ENCODE results near the gene WDR93.
"Not testable (repeated sequence)": the region's sequence is repeated elsewhere in the genome, so short reads cannot be mapped to it uniquely, and the experiment has no call there.

Gene WDR93

GRCh38 chr15:89767411-89767915, 76.9 kb downstream of the WDR93 start:
- DNase-seq (ENCODE audit: low read depth in 4 of 4, low spot score in 1 of 4) = no peak

GRCh38 chr15:89768071-89768500, 77.5 kb downstream of the WDR93 start:
- DNase-seq (ENCODE audit: low read depth in 4 of 4, low spot score in 1 of 4) = no peak

- no peak for DNase-seq (ENCODE audit: low read depth in 4 of 4, low spot score in 1 of 4)
Observed at GRCh38 chr15:89769366-89769765, 78.8 kb downstream of the WDR93 start.

GRCh38 chr15:89770041-89770440, 79.4 kb downstream of the WDR93 start:
- no peak for DNase-seq (ENCODE audit: low read depth in 4 of 4, low spot score in 1 of 4)

GRCh38 chr15:89772932-89773583, 82.4 kb downstream of the WDR93 start:
- no peak for DNase-seq (ENCODE audit: low read depth in 4 of 4, low spot score in 1 of 4)

GRCh38 chr15:89774492-89774891, 83.9 kb downstream of the WDR93 start:
- no peak for DNase-seq (ENCODE audit: low read depth in 4 of 4, low spot score in 1 of 4)

GRCh38 chr15:89775815-89776214, 85.2 kb downstream of the WDR93 start:
- DNase-seq (ENCODE audit: low read depth in 4 of 4, low spot score in 1 of 4) = no peak

GRCh38 chr15:89776274-89777072, 85.9 kb downstream of the WDR93 start, which contains the start of gene MESP2:
TSS of gene MESP2 (plus strand) at chr15:89776332. CDS start at chr15:89776358, 26 bp downstream.
- peak; percentile 9 to 32 (median 18) for DNase-seq (ENCODE audit: low read depth in 4 of 4, low spot score in 1 of 4)

GRCh38 chr15:89777073-89777751, 86.6 kb downstream of the WDR93 start:
- DNase-seq (ENCODE audit: low read depth in 4 of 4, low spot score in 1 of 4) = no peak

- no peak for DNase-seq (ENCODE audit: low read depth in 4 of 4, low spot score in 1 of 4)
Observed at GRCh38 chr15:89777782-89778380, 87.3 kb downstream of the WDR93 start.

- DNase-seq (ENCODE audit: low read depth in 4 of 4, low spot score in 1 of 4) = no peak
Observed at GRCh38 chr15:89778861-89779260, 88.2 kb downstream of the WDR93 start.

- DNase-seq (ENCODE audit: low read depth in 4 of 4, low spot score in 1 of 4) = no peak
Observed at GRCh38 chr15:89780601-89781000, 90.0 kb downstream of the WDR93 start.

- DNase-seq (ENCODE audit: low read depth in 4 of 4, low spot score in 1 of 4) = peak in 1 of 4 experiments; percentile 25
Observed at GRCh38 chr15:89781055-89781454, 90.4 kb downstream of the WDR93 start.

- DNase-seq (ENCODE audit: low read depth in 4 of 4, low spot score in 1 of 4) = no peak
Observed at GRCh38 chr15:89781891-89782618, 91.4 kb downstream of the WDR93 start.

GRCh38 chr15:89782619-89782950, 92.0 kb downstream of the WDR93 start:
- not testable (repeated sequence) for DNase-seq (ENCODE audit: low read depth in 4 of 4, low spot score in 1 of 4)

GRCh38 chr15:89783111-89783860, 92.7 kb downstream of the WDR93 start:
- DNase-seq (ENCODE audit: low read depth in 4 of 4, low spot score in 1 of 4) = no peak

- no peak for DNase-seq (ENCODE audit: low read depth in 4 of 4, low spot score in 1 of 4)
Observed at GRCh38 chr15:89783861-89784685, 93.5 kb downstream of the WDR93 start.

- no peak for DNase-seq (ENCODE audit: low read depth in 4 of 4, low spot score in 1 of 4)
Observed at GRCh38 chr15:89784686-89784960, 94.0 kb downstream of the WDR93 start.

- DNase-seq (ENCODE audit: low read depth in 4 of 4, low spot score in 1 of 4) = no peak
Observed at GRCh38 chr15:89785064-89785773, 94.6 kb downstream of the WDR93 start.
